OCI-LY3 (cell line): ENCODE data around the gene SLC6A9.

Experiments used
- H2AFZ ChIP-seq: fragments of 200-600, 300-600 bp; shearing (Covaris generic); 2 replicates; pipeline ENCODE4 v1.6.0; 2014; ENCODE audit warnings: antibody characterized with exemption, low read depth, low read length
- H3K27ac ChIP-seq: fragments of 200-600, 300-600 bp; sonication (generic); 2 replicates; pipeline ENCODE4 v1.5.1; 2014; ENCODE audit warnings: mild to moderate bottlenecking, low read length, moderate library complexity, mixed read lengths
- H3K27me3 ChIP-seq: fragments of 200-600, 300-600 bp; sonication (generic); 2 replicates; pipeline ENCODE4 v1.6.1; 2014; ENCODE audit warnings: low read depth, low read length, mixed read lengths
- H3K36me3 ChIP-seq: fragments of 200-600, 300-600 bp; sonication (generic); replicated peaks from 2 replicates; pipeline ENCODE3; 2014; ENCODE audit warnings: low read depth, low read length, mixed read lengths
- H3K4me1 ChIP-seq: fragments of 300-600, 200-600 bp; sonication (generic); 2 replicates; pipeline ENCODE4 v1.6.1; 2014; ENCODE audit warnings: low read length, mixed read lengths
- H3K4me2 ChIP-seq: fragments of 200-600, 300-600 bp; sonication (generic); 2 replicates; pipeline ENCODE4 v1.6.1; 2014; ENCODE audit warnings: low read length, mixed read lengths
- H3K4me3 ChIP-seq: fragments of 300-600, 200-600 bp; sonication (generic); 2 replicates; pipeline ENCODE4 v1.5.1; 2014; ENCODE audit warnings: antibody characterized with exemption, mild to moderate bottlenecking, low read length, moderate library complexity
- H3K79me2 ChIP-seq: fragments of 300-600, 200-600 bp; shearing (Covaris generic); 2 replicates; pipeline ENCODE4 v1.6.1; 2014; ENCODE audit warnings: mild to moderate bottlenecking, low read length, mixed read lengths
- H3K9ac ChIP-seq: fragments of 300-600, 200-600 bp; shearing (Covaris generic); 2 replicates; pipeline ENCODE4 v1.6.0; 2014; ENCODE audit warnings: mild to moderate bottlenecking, low read length, moderate library complexity
- H3K9me3 ChIP-seq: fragments of 200-600, 300-600 bp; shearing (Covaris generic); 2 replicates; pipeline ENCODE4 v1.6.1; 2014; ENCODE audit warnings: low read length, mixed read lengths; ENCODE audit not compliant: insufficient read depth
- H4K20me1 ChIP-seq: fragments of 200-600, 300-600 bp; sonication (generic); 2 replicates; pipeline ENCODE4 v1.6.1; 2016; ENCODE audit warnings: low read length, mixed read lengths; ENCODE audit not compliant: insufficient read depth
- CTCF ChIP-seq: fragments of 200-600, 300-600 bp; sonication (generic); IDR thresholded peaks from 2 replicates; pipeline ENCODE4 v1.5.1; 2014; ENCODE audit warnings: antibody characterized with exemption, low read length, low read depth
- EZH2phosphoT487 ChIP-seq: fragments of 200-600 bp; shearing (Covaris generic); IDR thresholded peaks from 2 replicates; pipeline ENCODE4 v1.6.1; 2018; ENCODE audit warnings: antibody characterized with exemption, mixed run types, low read depth

Gene SLC6A9

DNA sequence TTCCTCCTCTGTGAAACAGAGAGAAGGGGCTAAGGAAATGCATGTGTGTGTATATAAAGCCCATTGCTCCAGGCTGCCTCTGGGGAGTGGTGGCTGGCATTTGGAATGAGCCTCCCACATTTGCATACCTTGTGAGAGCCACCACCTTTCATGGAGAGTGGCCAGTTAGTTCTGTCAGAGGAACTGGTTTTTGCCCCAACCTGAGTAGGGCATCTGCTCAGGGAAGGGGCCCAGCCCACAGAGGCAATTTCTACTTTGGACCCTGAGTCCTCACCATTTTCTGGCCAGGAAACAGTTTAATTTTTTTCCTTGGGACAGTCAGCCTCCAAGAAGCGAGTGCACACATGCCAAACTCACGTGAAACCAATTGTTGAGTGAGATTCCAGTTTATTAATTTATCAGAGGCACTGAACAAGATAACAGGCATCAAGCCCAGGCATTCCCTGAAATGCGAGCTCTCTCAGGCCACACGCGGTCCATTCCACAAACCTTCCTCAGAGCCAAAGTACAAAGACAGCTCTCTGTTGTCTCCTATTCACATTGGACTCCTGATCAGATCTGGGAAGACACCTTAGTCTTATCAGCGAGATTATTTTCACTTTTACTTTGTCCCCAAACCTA is 1.0 kb upstream of the SLC6A9 start:
- Histone ChIP-seq H3K4me2 (no peak overlapping the region), H2AFZ (no peak overlapping the region), H3K4me3 (no peak overlapping the region), H3K4me1 (peaks cover 18% of the 10 kb centered on the region), H3K9ac (no peak overlapping the region), H3K36me3 (no peaks in the 10 kb centered on the region), H3K27ac (no peak overlapping the region), H4K20me1 (no peaks in the 10 kb centered on the region), H3K27me3 (no peaks in the 10 kb centered on the region), H3K9me3 (no peaks in the 10 kb centered on the region), H3K79me2 (no peaks in the 10 kb centered on the region)
- TF ChIP-seq CTCF = no peak
- TF ChIP-seq EZH2phosphoT487 = no peak

GRCh38 chr1:44030605-44031251 is 534 bp downstream of the SLC6A9 start:
- Histone ChIP-seq H3K4me1 (peaks cover 14% of the 10 kb centered on the region), H3K9ac (peak overlapping the region; percentile 91), H2AFZ (peak overlapping the region; percentile 77; the same call in 1 of the 2 replicates), H3K4me2 (peak overlapping the region; percentile 92), H3K36me3 (no peaks in the 10 kb centered on the region), H4K20me1 (no peaks in the 10 kb centered on the region), H3K9me3 (no peaks in the 10 kb centered on the region), H3K27me3 (no peaks in the 10 kb centered on the region), H3K4me3 (peak overlapping the region; percentile 99), H3K79me2 (no peaks in the 10 kb centered on the region), H3K27ac (peak overlapping the region; percentile 71)
- TF ChIP-seq CTCF (peak; percentile 17; the same call in 1 of the 2 replicates), EZH2phosphoT487 (no peak)

DNA sequence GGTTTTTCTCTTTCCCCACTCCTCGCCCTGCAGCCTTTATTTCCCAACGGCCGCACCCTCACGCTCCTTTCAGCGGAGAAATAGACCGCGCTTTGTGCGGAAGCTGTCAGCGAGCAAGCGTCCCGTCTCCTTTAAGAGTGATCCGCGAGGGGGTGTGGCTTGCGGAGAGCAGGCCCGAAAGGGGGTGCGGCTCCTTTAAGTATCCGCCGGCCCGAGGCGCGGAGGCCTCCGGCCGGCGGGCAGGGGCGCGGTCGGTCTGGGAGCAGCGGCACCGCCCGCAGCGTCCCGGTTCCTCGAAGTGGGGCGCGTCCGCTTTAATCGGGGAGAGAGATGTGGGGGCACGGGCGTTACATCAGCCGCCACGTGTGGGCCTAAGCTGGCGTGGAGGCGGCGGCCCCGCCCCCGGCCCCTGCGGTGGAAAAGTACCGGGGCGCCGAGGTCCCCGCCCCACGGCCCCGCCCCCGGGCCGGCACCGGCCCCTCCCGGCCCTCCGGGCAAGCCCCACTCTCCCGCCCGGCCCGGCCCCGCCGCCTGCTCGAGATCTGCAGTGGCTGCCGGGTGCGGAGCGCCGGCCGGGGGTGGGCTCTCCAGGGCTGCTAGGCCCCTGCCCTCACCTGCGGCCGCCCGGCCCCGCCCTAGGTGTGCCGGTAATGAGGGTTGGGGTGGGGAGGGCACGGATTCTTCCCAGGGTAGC is 1.2 kb downstream of the SLC6A9 start:
- Histone ChIP-seq H3K4me1 (peaks cover 19% of the 10 kb centered on the region), H3K9me3 (no peaks in the 10 kb centered on the region), H3K9ac (peak overlapping the region; percentile 91), H3K27me3 (no peaks in the 10 kb centered on the region), H3K4me3 (peak overlapping the region; percentile 99), H3K27ac (peak overlapping the region; percentile 71), H3K79me2 (no peaks in the 10 kb centered on the region), H3K36me3 (no peaks in the 10 kb centered on the region), H2AFZ (peak overlapping the region; percentile 77), H3K4me2 (peak overlapping the region; percentile 92), H4K20me1 (no peaks in the 10 kb centered on the region)
- no peak for TF ChIP-seq EZH2phosphoT487
- TF ChIP-seq CTCF = no peak

DNA sequence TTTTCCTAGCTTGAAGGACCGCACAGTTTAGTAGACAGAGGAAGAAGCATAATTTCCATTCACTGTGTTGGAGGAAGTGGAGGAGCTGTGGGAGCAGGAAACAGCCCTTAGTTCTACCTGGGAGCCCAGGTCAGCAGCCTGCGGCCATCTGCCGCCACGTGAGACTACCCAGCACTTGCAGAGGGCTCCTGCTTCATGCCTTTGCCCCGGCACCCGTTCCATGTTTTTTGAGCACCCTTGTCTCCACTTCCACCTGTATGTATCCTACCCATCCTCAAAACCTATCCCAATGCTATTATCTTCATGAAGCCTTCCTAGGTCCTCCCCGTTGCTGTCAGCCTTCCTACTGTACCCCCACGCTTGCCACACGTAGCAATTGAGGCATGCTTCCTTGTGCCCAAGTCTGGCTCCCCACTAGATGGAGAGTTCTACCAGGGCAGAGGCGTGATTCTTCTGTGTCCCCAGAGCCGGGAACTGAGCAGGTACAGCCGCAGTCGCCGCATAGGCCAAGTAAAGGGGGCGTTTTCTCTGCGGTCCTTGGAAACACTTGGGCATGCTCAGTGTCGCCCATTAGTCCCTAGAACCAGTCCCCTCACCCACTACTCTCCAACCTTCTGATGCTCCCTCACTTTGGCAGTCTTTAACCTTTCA is 1.9 kb downstream of the SLC6A9 start:
- Histone ChIP-seq H3K27ac (peak overlapping the region; percentile 71), H3K4me1 (peaks cover 25% of the 10 kb centered on the region), H2AFZ (peak overlapping the region; percentile 39), H3K9ac (peak overlapping the region; percentile 91), H3K4me2 (peak overlapping the region; percentile 92), H3K36me3 (no peaks in the 10 kb centered on the region), H3K79me2 (no peaks in the 10 kb centered on the region), H3K9me3 (no peaks in the 10 kb centered on the region), H3K4me3 (peak overlapping the region; percentile 99), H4K20me1 (no peaks in the 10 kb centered on the region), H3K27me3 (no peaks in the 10 kb centered on the region)
- TF ChIP-seq CTCF (no peak), EZH2phosphoT487 (no peak)
